ENCODE data around the gene ARHGAP15. TPM values are rescaled to one million over a fixed set of nuclear protein-coding genes. Genes with fewer than 3 reads are reported as not detected.

Gene ARHGAP15
- total RNA-seq, 1 donor from 2014 or later, result 0.51 TPM

GRCh38 chr2:143205106-143205764, 76.0 kb downstream of the ARHGAP15 start:
- DNase-seq (ENCODE audit: low spot score in 2 of 2, unreplicated experiment in 2 of 2), result no peak
- H3K4me1 Mint-ChIP-seq, result peaks cover 2% of the 10 kb centered on the region

DNA sequence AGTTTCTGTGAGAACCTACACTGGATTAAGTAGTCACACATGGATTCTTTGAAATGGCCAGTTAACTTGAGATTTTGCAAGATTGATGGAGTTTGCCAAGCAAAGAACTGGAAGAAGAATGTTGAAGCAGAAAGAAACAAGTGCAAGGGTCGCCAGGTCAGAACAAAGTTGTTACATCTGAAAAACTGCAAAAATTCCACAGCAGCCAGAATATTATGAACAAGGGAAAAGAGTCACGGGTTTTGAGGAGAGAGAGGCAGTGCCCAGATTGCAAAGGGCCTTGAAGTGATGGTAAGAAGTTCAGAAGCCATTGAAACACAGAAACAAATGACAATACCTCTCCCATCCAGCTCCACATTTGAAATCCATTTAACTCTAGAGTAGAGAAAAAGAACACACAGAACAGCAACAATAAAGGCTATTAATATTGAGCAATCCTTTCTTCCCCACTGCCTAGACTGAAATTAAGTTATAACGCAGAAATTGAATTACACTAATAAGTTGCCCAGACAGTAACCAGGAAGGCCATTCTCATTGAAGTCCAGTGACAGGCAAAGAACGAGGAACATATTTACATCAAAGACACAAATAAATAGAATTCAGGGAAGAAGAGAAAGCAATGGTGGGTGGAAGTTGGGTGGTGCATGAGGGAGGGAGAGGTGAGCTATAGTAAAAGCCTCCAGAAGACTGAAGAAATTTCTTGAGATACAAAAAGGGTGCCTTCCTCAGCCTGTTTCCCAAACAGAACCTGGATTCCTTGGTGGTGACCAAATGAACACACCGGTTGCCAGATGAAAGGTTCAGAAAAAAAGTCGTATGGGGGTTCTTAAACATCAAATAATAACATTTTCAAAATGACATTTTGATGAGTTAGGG, 80.6 kb downstream of the ARHGAP15 start:
- H3K4me3 Mint-ChIP-seq, result no peak overlapping the region
- no peaks in the 10 kb centered on the region for H3K36me3 Mint-ChIP-seq
- no peak overlapping the region for H3K27ac Mint-ChIP-seq
- H3K27me3 Mint-ChIP-seq (ENCODE audit: low read depth), result no peaks in the 10 kb centered on the region
- peaks cover 2% of the 10 kb centered on the region for H3K4me1 Mint-ChIP-seq
- DNase-seq (ENCODE audit: low spot score in 2 of 2, unreplicated experiment in 2 of 2), result no peak
- H3K9me3 Mint-ChIP-seq, result no peaks in the 10 kb centered on the region
- TF ChIP-seq, protein P1, sequence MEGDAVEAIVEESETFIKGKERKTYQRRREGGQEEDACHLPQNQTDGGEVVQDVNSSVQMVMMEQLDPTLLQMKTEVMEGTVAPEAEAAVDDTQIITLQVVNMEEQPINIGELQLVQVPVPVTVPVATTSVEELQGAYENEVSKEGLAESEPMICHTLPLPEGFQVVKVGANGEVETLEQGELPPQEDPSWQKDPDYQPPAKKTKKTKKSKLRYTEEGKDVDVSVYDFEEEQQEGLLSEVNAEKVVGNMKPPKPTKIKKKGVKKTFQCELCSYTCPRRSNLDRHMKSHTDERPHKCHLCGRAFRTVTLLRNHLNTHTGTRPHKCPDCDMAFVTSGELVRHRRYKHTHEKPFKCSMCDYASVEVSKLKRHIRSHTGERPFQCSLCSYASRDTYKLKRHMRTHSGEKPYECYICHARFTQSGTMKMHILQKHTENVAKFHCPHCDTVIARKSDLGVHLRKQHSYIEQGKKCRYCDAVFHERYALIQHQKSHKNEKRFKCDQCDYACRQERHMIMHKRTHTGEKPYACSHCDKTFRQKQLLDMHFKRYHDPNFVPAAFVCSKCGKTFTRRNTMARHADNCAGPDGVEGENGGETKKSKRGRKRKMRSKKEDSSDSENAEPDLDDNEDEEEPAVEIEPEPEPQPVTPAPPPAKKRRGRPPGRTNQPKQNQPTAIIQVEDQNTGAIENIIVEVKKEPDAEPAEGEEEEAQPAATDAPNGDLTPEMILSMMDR (IDR thresholded peaks at IDR 0.05; ENCODE audit: unreplicated experiment), result no peak

More at GRCh38 chr2:143205106-143205764, 76.0 kb downstream of the ARHGAP15 start:
- Mint-ChIP-seq H3K4me3 (no peak overlapping the region), H3K27me3 (ENCODE audit: low read depth) (peaks cover 2% of the 10 kb centered on the region), H3K36me3 (no peaks in the 10 kb centered on the region), H3K27ac (no peak overlapping the region), H3K9me3 (peaks cover 5% of the 10 kb centered on the region)
- TF ChIP-seq, protein P1 (IDR thresholded peaks at IDR 0.05; ENCODE audit: unreplicated experiment), result no peak

GRCh38 chr2:143210446-143210819, 81.2 kb downstream of the ARHGAP15 start:
- Mint-ChIP-seq H3K36me3 (no peaks in the 10 kb centered on the region), H3K9me3 (no peaks in the 10 kb centered on the region), H3K4me3 (no peak overlapping the region), H3K27me3 (ENCODE audit: low read depth) (peaks cover 2% of the 10 kb centered on the region), H3K4me1 (peaks cover 2% of the 10 kb centered on the region), H3K27ac (no peak overlapping the region)
- TF ChIP-seq, protein P1 (IDR thresholded peaks at IDR 0.05; ENCODE audit: unreplicated experiment), result no peak
- no peak for DNase-seq (ENCODE audit: low spot score in 2 of 2, unreplicated experiment in 2 of 2)

- no peak for DNase-seq (ENCODE audit: low spot score in 2 of 2, unreplicated experiment in 2 of 2)
- peaks cover 10% of the 10 kb centered on the region for H3K27me3 Mint-ChIP-seq (ENCODE audit: low read depth)
- peaks cover 5% of the 10 kb centered on the region for H3K9me3 Mint-ChIP-seq
- H3K27ac Mint-ChIP-seq, result no peak overlapping the region
- H3K4me3 Mint-ChIP-seq, result no peak overlapping the region
- TF ChIP-seq, protein P1 (IDR thresholded peaks at IDR 0.05; ENCODE audit: unreplicated experiment), result no peak
- no peaks in the 10 kb centered on the region for H3K36me3 Mint-ChIP-seq
- H3K4me1 Mint-ChIP-seq, result no peaks in the 10 kb centered on the region
Measured at GRCh38 chr2:143217512-143218115, 88.4 kb downstream of the ARHGAP15 start.

GRCh38 chr2:143218621-143219020, 89.4 kb downstream of the ARHGAP15 start:
- no peaks in the 10 kb centered on the region for H3K36me3 Mint-ChIP-seq
- H3K4me1 Mint-ChIP-seq, result no peaks in the 10 kb centered on the region
- H3K27ac Mint-ChIP-seq, result no peak overlapping the region
- H3K9me3 Mint-ChIP-seq, result peaks cover 5% of the 10 kb centered on the region
- H3K27me3 Mint-ChIP-seq (ENCODE audit: low read depth), result peaks cover 10% of the 10 kb centered on the region
- TF ChIP-seq, protein P1 (IDR thresholded peaks at IDR 0.05; ENCODE audit: unreplicated experiment), result no peak
- no peak for DNase-seq (ENCODE audit: low spot score in 2 of 2, unreplicated experiment in 2 of 2)
- no peak overlapping the region for H3K4me3 Mint-ChIP-seq

Data from mesothelial cell of epicardium (in vitro differentiated cells).